Measurements from ENCODE around the gene CDKN2B. TPM values are rescaled to one million over a fixed set of nuclear protein-coding genes. Genes with fewer than 3 reads are reported as not detected.

The CDKN2B gene
- total RNA-seq, 6 donors from 2014 or later: 27.2 to 90.6 (median 52.6) TPM

- TF ChIP-seq CTCF (IDR thresholded peaks at IDR 0.05) (no peak), POLR2AphosphoS5 (IDR thresholded peaks at IDR 0.05) (no peak), POLR2A (IDR thresholded peaks at IDR 0.05) (no peak), EP300 (IDR thresholded peaks at IDR 0.05) (no peak)
These were observed 1.9 kb upstream of the CDKN2B start for GRCh38 chr9:22010866-22011625.

GRCh38 chr9:22009506-22009867 is 382 bp upstream of the CDKN2B start:
- Histone ChIP-seq H3K27ac (peak overlapping the region in 3 of 4 donors; percentile 91 to 95 (median 92)), H3K27me3 (peaks cover 0 to 10% (median 2%) of the 10 kb centered on the region in 4 donors), H3K4me3 (peak overlapping the region in 3 of 4 donors; percentile 66 to 79 (median 76)), H3K9me3 (no peaks in the 10 kb centered on the region), H3K4me1 (peaks cover 9 to 41% (median 11%) of the 10 kb centered on the region in 4 donors), H3K36me3 (peaks cover 0 to 3% (median 0%) of the 10 kb centered on the region in 4 donors)
- WGBS, 2 donors: 8 to 16% methylated on average over 5 of the region's 6 CpGs
- DNase-seq: no peak
- ATAC-seq (ENCODE audit: low FRiP score in 2 of 2): no peak
- TF ChIP-seq POLR2A (IDR thresholded peaks at IDR 0.05) (no peak), CTCF (IDR thresholded peaks at IDR 0.05) (peak in 1 of 6 experiments; percentile 12), POLR2AphosphoS5 (IDR thresholded peaks at IDR 0.05) (peak in 1 of 2 donors; percentile 56)

More at GRCh38 chr9:22010866-22011625, 1.9 kb upstream of the CDKN2B start:
- peaks cover under 1 to 31% (median 9%) of the 10 kb centered on the region in 4 donors for H3K4me1 ChIP-seq
- WGBS, 2 donors: 28 to 33% methylated on average over 13 of the region's 13 CpGs
- H3K36me3 ChIP-seq: no peaks in the 10 kb centered on the region
- DNase-seq (no peak), ATAC-seq (ENCODE audit: low FRiP score in 2 of 2) (no peak)
- H3K27ac ChIP-seq: no peak overlapping the region
- H3K27me3 ChIP-seq: peaks cover 0 to 2% (median 0%) of the 10 kb centered on the region in 4 donors
- H3K4me3 ChIP-seq: no peak overlapping the region
- no peaks in the 10 kb centered on the region for H3K9me3 ChIP-seq

GRCh38 chr9:22008384-22008716 is 755 bp downstream of the CDKN2B start:
- no peak for DNase-seq
- no peak for ATAC-seq (ENCODE audit: low FRiP score in 2 of 2)
- peak overlapping the region; percentile 62 to 79 (median 71) for H3K4me3 ChIP-seq
- 1 to 5% methylated on average over 8 of the region's 8 CpGs for WGBS, 2 donors
- H3K27ac ChIP-seq: peak overlapping the region; percentile 81 to 95 (median 92)
- TF ChIP-seq EP300 (IDR thresholded peaks at IDR 0.05) (no peak), POLR2AphosphoS5 (IDR thresholded peaks at IDR 0.05) (no peak), CTCF (IDR thresholded peaks at IDR 0.05) (no peak), POLR2A (IDR thresholded peaks at IDR 0.05) (no peak)
- H3K27me3 ChIP-seq: peaks cover 0 to 10% (median 2%) of the 10 kb centered on the region in 4 donors
- H3K36me3 ChIP-seq: peaks cover 0 to 3% (median 0%) of the 10 kb centered on the region in 4 donors
- H3K4me1 ChIP-seq: peaks cover 9 to 41% (median 11%) of the 10 kb centered on the region in 4 donors
- no peaks in the 10 kb centered on the region for H3K9me3 ChIP-seq

- Histone ChIP-seq H3K4me3 (peak overlapping the region in 1 of 4 donors; percentile 66), H3K36me3 (peaks cover 0 to 3% (median 0%) of the 10 kb centered on the region in 4 donors), H3K9me3 (no peaks in the 10 kb centered on the region), H3K27ac (no peak overlapping the region), H3K4me1 (peaks cover 9 to 40% (median 11%) of the 10 kb centered on the region in 4 donors), H3K27me3 (peaks cover 0 to 10% (median 2%) of the 10 kb centered on the region in 4 donors)
- WGBS, 2 donors: 33 to 35% methylated on average over 23 to 44 of the region's 44 CpGs
- TF ChIP-seq EP300 (IDR thresholded peaks at IDR 0.05): no peak
- TF ChIP-seq CTCF (IDR thresholded peaks at IDR 0.05): no peak
- DNase-seq: peak in 1 of 2 donors; percentile 82
- ATAC-seq (ENCODE audit: low FRiP score in 2 of 2): no peak
These were observed 3.2 kb downstream of the CDKN2B start for GRCh38 chr9:22005702-22006606.

Data from upper lobe of left lung (tissue), 6 donors.